Transverse colon (tissue), 4 donors: ENCODE measurements around the gene RASAL2. TPM values are rescaled to one million over a fixed set of nuclear protein-coding genes. Genes with fewer than 3 reads are reported as not detected.

Experiments
- DNase-seq: peaks from one replicate; pipeline ENCODE4 v3.0.0-alpha.2; 2019
- H3K27ac ChIP-seq, 4 donors: fragments of 200-600 bp; sonication (generic); 2 replicates each; pipeline ENCODE4 v1.5.1; 2016 to 2018; ENCODE audit warnings: inconsistent platforms in 4 of 4
- H3K27me3 ChIP-seq: fragments of 200-600 bp; sonication (generic); 2 replicates; pipeline ENCODE4 v1.5.1; 2017; ENCODE audit warnings: inconsistent platforms
- H3K36me3 ChIP-seq, 4 donors: fragments of 200-600 bp; sonication (generic); 2 replicates each; pipeline ENCODE4 v1.5.1; 2017 to 2019; ENCODE audit warnings: inconsistent platforms in 4 of 4
- H3K4me1 ChIP-seq, 4 donors: fragments of 200-600 bp; sonication (generic); 2 replicates each; pipeline ENCODE4 v1.5.1; 2017 to 2020; ENCODE audit warnings: inconsistent platforms in 4 of 4
- H3K4me3 ChIP-seq, 4 donors: fragments of 200-600 bp; sonication (generic); 1 replicate in 1 of 4; 2 replicates in 3 of 4; pipeline versions ENCODE4 v1.5.1 to v1.6.1; 2017 to 2019; ENCODE audit warnings: inconsistent platforms in 4 of 4
- H3K9me3 ChIP-seq, 2 donors: fragments of 200-600 bp; sonication (generic); 2 replicates each; pipeline ENCODE4 v1.5.1; 2017 to 2019; ENCODE audit warnings: inconsistent platforms in 2 of 2
- EP300 ChIP-seq: sonication (generic); formaldehyde crosslinking; IDR thresholded peaks from one replicate; pipeline ENCODE4 v1.6.1; 2017; ENCODE audit warnings: antibody characterized with exemption, low read depth
- POLR2A ChIP-seq: fragments of 450-650 bp; IDR thresholded peaks from one replicate; pipeline ENCODE4 v1.6.1; 2016; ENCODE audit warnings: antibody characterized with exemption, mild to moderate bottlenecking, moderate library complexity
- POLR2AphosphoS5 ChIP-seq, 3 donors: sonication (generic); formaldehyde crosslinking; IDR thresholded peaks; one replicate each; pipeline ENCODE4 v1.6.1; 2016; ENCODE audit warnings: antibody characterized with exemption in 3 of 3
- WGBS, 2 donors: methylation state at CpG; one replicate each; pipeline ENCODE4 v1.1.5; 2018; ENCODE audit warnings: low coverage in 1 of 2; 5-methylcytosine and 5-hydroxymethylcytosine counted together
- in situ Hi-C, 4 donors: fragments of 200-750 bp; cut with MboI; loops; one replicate each; pipeline versions ENCODE4 v1.15.0 to v1.15.1; 2017; ENCODE audit warnings: low sequenced_read_pairs in 3 of 4, low pct_ligation_motif_present in 1 of 4, low pct_unique_long_range_greater_than_20kb in 1 of 4
- intact Hi-C: fragments of 100-400 bp; cut with DNase I; formaldehyde crosslinking; loops from one replicate; pipeline ENCODE4 v1.15.1; 2023; ENCODE audit warnings: low total_unique reads
- total RNA-seq, 4 donors: library from RNA; depleted of rRNA; stranded (reverse); fragments of >200 nt; gene quantifications; one replicate each; pipeline ENCODE4 v1.1.0, GENCODE V29; 2016
- TF ChIP-seq, protein P1 (sequence below), 5 experiments: fragments of 200-600 bp in 3 of 5; fragments of 450-650 bp in 2 of 5; sonication (generic) in 3 of 5; IDR thresholded peaks; 1 replicate in 2 of 5; 2 replicates in 3 of 5; pipeline ENCODE4 v1.5.1; 2016 to 2017; ENCODE audit warnings: antibody characterized with exemption in 5 of 5, inconsistent platforms in 3 of 5, mild to moderate bottlenecking in 2 of 5, moderate library complexity in 1 of 5

Gene RASAL2
- total RNA-seq, 4 donors from 2014 or later: 13.1 to 26.1 (median 19.8) TPM

DNA sequence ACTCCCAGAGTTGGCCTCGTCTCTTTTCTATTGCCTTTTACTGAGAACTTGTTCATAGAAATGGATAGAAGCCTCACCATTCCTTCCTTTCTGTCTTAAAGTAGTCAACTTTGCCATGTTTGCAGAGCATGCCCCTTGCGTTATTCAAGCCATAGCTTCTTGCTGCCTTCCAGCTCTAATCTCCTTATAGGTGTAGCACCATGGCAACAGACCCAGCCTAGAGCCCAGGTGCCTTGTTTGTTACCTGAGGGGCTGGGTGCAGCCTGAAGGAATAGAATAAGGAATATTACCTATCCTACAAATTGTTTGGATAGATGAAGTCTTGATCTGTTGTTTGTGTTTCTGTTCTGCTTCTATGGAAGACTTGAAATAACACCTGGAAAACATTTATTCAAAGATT, 343.0 kb downstream of the RASAL2 start:
- Histone ChIP-seq H3K36me3 (no peaks in the 10 kb centered on the region), H3K9me3 (no peaks in the 10 kb centered on the region), H3K4me3 (no peak overlapping the region), H3K4me1 (no peaks in the 10 kb centered on the region), H3K27me3 (no peaks in the 10 kb centered on the region), H3K27ac (no peak overlapping the region)
- DNase-seq: no peak
- TF ChIP-seq, protein P1, sequence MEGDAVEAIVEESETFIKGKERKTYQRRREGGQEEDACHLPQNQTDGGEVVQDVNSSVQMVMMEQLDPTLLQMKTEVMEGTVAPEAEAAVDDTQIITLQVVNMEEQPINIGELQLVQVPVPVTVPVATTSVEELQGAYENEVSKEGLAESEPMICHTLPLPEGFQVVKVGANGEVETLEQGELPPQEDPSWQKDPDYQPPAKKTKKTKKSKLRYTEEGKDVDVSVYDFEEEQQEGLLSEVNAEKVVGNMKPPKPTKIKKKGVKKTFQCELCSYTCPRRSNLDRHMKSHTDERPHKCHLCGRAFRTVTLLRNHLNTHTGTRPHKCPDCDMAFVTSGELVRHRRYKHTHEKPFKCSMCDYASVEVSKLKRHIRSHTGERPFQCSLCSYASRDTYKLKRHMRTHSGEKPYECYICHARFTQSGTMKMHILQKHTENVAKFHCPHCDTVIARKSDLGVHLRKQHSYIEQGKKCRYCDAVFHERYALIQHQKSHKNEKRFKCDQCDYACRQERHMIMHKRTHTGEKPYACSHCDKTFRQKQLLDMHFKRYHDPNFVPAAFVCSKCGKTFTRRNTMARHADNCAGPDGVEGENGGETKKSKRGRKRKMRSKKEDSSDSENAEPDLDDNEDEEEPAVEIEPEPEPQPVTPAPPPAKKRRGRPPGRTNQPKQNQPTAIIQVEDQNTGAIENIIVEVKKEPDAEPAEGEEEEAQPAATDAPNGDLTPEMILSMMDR (IDR thresholded peaks at IDR 0.05): no peak
- TF ChIP-seq POLR2AphosphoS5 (IDR thresholded peaks at IDR 0.05) (no peak), POLR2A (no peak), EP300 (no peak)
- intact Hi-C loops: no loop called here
- 86 to 94% methylated on average over 2 of the region's 2 CpGs for WGBS, 2 donors
- in situ Hi-C loops: no loop called here

DNA sequence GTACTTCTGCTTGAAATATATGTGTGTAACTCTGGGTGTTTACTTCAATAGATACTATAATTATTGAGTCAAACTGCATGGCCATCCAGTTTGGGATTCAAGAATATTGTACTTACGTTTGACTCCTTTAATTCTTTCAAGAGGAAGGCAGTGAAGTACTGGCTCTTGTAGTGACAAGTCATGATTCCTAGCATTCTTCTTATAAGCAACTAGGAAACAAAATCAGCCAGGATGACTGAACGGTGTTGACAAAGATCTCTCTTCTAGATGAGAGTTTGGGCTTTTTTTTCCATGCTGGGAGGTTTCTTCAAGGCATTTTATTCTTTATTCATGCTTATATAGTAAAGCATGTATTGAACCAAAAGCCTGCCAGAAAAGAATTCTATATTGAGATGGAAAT, 344.5 kb downstream of the RASAL2 start:
- Histone ChIP-seq H3K36me3 (peaks cover 0 to 14% (median 6%) of the 10 kb centered on the region in 4 donors), H3K27ac (no peak overlapping the region), H3K27me3 (no peaks in the 10 kb centered on the region), H3K4me3 (no peak overlapping the region), H3K9me3 (no peaks in the 10 kb centered on the region), H3K4me1 (no peaks in the 10 kb centered on the region)
- in situ Hi-C loops: no loop called here
- 57 to 62% methylated on average over 2 of the region's 2 CpGs for WGBS, 2 donors
- TF ChIP-seq EP300: no peak
- no peak for TF ChIP-seq POLR2A
- no peak for TF ChIP-seq POLR2AphosphoS5 (IDR thresholded peaks at IDR 0.05)
- TF ChIP-seq, protein P1 (IDR thresholded peaks at IDR 0.05): no peak
- DNase-seq: no peak
- intact Hi-C loops: no loop called here

DNA sequence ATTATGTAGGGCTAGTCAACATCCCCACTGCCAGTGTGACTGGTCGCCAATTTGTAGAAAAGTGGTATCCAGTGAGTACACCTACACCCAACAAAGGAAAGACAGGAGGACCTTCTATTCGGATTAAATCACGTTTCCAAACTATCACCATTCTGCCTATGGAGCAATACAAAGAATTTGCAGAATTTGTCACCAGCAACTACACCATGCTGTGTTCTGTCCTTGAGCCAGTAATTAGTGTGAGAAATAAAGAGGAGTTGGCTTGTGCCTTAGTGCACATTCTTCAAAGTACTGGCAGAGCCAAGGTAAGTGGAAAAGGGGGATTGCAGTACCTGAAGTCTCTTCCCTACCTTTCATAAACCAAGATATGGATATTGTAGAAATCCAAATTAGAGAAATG, 349.0 kb downstream of the RASAL2 start:
- H3K36me3 ChIP-seq: peaks cover 0 to 21% (median 7%) of the 10 kb centered on the region in 4 donors
- intact Hi-C loops: no loop called here
- no peak overlapping the region for H3K27ac ChIP-seq
- TF ChIP-seq POLR2A (no peak), POLR2AphosphoS5 (IDR thresholded peaks at IDR 0.05) (no peak), EP300 (no peak)
- TF ChIP-seq, protein P1 (IDR thresholded peaks at IDR 0.05): no peak
- no peaks in the 10 kb centered on the region for H3K4me1 ChIP-seq
- H3K27me3 ChIP-seq: no peaks in the 10 kb centered on the region
- DNase-seq: no peak
- no peak overlapping the region for H3K4me3 ChIP-seq
- no peaks in the 10 kb centered on the region for H3K9me3 ChIP-seq
- in situ Hi-C loops: no loop called here
- 87 to 92% methylated on average over 3 of the region's 3 CpGs for WGBS, 2 donors

DNA sequence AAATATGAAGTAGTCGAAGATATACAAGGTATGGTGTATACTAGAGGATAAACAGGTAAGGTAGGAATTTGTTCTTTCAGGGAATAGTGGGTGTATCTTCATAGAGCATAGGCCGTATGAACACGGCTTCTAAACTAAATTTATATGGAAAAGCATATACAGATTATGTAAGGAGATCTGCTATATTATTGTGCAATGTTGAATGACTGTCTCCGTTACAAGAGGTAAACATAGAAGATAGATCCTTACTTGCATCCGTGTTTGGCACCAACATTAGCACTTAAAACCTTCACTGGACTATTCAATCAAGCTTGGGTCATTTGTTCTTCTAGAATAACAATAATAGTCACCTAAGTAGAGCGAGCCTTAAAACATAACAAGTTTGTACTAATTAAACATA, 357.0 kb downstream of the RASAL2 start:
- 86 to 94% methylated on average over 6 of the region's 6 CpGs for WGBS, 2 donors
- no peak for TF ChIP-seq EP300
- no peak for TF ChIP-seq POLR2A
- TF ChIP-seq POLR2AphosphoS5 (IDR thresholded peaks at IDR 0.05): no peak
- TF ChIP-seq, protein P1 (IDR thresholded peaks at IDR 0.05): no peak
- Histone ChIP-seq H3K9me3 (no peaks in the 10 kb centered on the region), H3K36me3 (peaks cover 0 to 4% (median 0%) of the 10 kb centered on the region in 4 donors), H3K27me3 (no peaks in the 10 kb centered on the region), H3K27ac (no peak overlapping the region), H3K4me3 (no peak overlapping the region), H3K4me1 (no peaks in the 10 kb centered on the region)
- intact Hi-C loops (no loop called here), in situ Hi-C loops (no loop called here)
- no peak for DNase-seq
